ENCODE measurements around the gene KCNQ5.
"Not testable (repeated sequence)": the region's sequence is repeated elsewhere in the genome, so short reads cannot be mapped to it uniquely, and the experiment has no call there.

Gene KCNQ5

DNA sequence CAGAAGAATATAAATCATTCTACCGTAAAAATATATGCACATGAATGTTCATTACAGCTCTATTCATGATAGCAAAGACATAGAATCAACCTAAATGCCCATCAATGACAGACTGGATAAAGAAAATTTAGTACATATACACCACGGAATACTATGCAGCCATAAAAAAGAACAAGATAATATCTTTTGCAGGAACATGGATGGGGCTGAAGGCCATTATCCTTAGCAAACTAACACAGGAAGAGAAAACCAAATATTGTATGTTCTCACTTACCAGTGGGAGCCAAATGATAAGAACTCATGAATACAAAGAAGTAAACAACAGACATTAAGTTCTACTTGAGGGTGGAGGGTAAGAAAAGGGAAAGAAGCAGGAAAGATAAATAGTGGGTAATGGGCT is 595.0 kb downstream of the KCNQ5 start:
- DNase-seq, result no peak

DNA sequence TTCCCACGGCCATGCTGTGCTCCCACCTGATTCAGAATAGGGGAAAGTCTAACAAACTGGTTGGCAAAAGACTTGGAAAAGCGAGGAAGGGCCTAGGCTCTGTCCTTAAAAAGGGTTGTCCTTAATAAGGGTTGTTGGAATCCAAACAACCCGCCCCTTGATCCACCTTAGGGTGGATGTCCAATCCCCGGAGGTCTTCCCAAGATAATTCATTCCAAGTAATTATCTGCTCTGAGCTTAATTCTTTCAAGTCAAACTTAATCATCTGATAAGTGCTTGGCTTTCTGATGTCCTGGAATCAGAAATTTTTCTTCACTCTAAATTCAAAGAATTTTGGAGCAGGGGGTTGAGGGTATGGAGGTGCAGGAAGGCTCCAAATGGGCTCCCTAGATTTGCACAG is 603.5 kb downstream of the KCNQ5 start, which contains the start of gene KHDC1L:
KHDC1L (minus strand) TSS at position 101 of the 400 bp plus-strand sequence; CDS start at position 13, 88 bp downstream.
- no peak for DNase-seq

DNA sequence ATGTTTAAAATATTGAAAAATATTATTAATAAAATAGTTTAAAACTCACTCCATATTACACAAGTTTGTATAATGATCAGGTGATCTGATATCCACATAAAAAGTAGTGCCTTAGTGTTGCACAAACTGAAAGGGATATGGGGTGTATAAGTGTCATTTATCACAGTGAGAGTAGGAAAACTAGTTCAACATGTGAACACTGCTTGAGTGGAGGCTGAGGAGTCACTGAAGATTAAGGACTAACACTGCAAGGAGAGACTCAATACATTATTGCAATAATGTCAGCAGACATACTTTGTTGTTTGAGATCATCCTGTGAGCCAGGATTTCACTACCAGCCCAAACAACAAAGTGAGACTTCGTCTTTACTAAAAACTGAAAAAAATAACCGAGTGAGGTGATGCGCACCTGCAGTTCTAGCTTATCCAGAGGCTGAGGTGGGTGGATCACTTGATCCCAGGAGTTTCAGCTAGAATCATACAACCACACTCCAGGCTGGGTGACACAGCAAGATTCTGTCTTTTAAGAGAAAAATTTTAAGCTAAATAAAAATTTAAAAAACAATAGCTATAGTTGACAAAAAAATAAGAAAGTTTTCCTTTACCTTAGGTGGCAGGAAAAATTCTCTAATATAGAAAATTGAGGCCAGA is 605.9 kb downstream of the KCNQ5 start:
- DNase-seq, result no peak

GRCh38 chr6:73231986-73232391 is 610.1 kb downstream of the KCNQ5 start:
- no peak for DNase-seq

DNA sequence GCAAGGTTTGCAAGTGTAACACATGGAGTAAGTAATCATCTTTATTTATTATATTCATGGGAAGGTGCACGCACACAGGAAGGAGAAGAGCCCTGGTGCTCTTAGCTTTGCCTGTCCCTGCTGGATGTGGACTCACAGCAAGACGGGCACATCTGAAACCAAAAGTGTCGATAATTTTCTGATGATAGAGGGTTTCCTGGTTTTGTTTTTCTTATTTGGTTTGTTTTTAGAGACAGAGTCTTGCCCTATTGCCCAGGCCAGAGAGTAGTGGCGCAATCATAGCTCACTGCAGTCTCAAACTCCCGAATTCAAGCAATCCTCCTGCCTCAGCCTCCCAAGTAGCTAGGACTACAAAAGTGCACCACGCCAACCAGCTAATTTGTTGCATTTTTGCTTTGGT is 611.2 kb downstream of the KCNQ5 start:
- no peak for DNase-seq

- DNase-seq, result not testable (repeated sequence)
These were observed 612.1 kb downstream of the KCNQ5 start for GRCh38 chr6:73233971-73234370.

DNA sequence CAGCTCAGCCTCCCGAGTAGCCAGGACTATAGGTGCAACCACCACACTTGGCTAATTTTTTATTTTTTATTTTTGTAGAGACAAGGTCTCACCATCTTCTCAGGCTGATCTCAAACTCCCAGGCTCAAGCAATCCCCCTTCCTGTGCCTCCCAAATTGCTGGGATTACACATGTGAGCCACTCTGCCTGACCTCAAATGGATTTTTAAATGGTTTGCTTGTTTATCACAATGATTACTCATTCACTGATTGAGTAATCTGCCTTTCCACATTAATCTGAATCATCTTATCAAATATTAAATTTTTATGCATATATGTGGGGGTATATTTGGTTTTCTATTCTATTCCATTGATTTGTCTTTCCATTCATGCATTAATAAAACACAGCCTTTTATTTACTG is 612.9 kb downstream of the KCNQ5 start:
- DNase-seq, result no peak

- DNase-seq, result no peak
These were observed 614.4 kb downstream of the KCNQ5 start for GRCh38 chr6:73236144-73236750.

- DNase-seq, result no peak
These were observed 618.9 kb downstream of the KCNQ5 start for GRCh38 chr6:73240730-73241129.

DNA sequence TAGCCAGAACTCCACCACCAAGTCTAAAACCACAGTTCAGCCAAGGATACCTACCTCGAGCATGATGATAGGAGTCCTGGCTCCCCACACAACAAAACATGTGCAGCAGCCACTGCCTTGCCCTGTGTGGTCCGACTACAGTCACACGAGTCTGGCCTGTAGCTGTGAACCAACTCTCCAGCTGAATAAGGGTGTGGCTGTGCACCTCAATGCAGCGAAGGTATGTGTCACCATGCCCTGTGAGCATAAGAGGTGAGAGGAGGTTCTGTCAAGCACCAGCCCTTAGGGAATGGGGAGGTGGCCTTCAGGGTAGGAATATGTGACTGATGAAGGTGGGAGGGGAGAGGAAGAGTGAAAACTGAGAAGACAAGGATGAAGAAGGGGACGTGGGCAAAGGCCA is 620.1 kb downstream of the KCNQ5 start:
- no peak for DNase-seq
